GM18951 (cell line): ENCODE data around the gene RARRES2.

Experiments
- POLR2A ChIP-seq: IDR thresholded peaks from 4 replicates; pipeline ENCODE4 v1.6.1; 2011; ENCODE audit warnings: mild to moderate bottlenecking; ENCODE audit not compliant: insufficient read length, insufficient read depth; ENCODE audit errors: extremely low read depth
- in situ Hi-C: fragments of 300-500 bp; cut with MboI; formaldehyde crosslinking; loops from one replicate; pipeline ENCODE4 v1.12.0; 2022; ENCODE audit warnings: low sequenced_read_pairs, mixed read lengths, inconsistent platforms; ENCODE audit not compliant: unreplicated experiment

RARRES2 gene

GRCh38 chr7:150372271-150373048 lies 31.0 kb upstream of the RARRES2 start:
- TF ChIP-seq POLR2A, result no peak
- in situ Hi-C loops, result no loop called here

DNA sequence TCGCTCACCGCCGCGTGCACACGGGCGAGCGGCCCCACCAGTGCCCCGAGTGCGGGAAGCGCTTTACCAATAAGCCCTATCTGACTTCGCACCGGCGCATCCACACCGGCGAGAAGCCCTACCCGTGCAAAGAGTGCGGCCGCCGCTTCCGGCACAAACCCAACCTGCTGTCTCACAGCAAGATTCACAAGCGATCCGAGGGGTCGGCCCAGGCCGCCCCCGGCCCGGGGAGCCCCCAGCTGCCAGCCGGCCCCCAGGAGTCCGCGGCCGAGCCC lies 30.5 kb upstream of the RARRES2 start:
- TF ChIP-seq POLR2A, result no peak
- in situ Hi-C loops, result no loop called here

DNA sequence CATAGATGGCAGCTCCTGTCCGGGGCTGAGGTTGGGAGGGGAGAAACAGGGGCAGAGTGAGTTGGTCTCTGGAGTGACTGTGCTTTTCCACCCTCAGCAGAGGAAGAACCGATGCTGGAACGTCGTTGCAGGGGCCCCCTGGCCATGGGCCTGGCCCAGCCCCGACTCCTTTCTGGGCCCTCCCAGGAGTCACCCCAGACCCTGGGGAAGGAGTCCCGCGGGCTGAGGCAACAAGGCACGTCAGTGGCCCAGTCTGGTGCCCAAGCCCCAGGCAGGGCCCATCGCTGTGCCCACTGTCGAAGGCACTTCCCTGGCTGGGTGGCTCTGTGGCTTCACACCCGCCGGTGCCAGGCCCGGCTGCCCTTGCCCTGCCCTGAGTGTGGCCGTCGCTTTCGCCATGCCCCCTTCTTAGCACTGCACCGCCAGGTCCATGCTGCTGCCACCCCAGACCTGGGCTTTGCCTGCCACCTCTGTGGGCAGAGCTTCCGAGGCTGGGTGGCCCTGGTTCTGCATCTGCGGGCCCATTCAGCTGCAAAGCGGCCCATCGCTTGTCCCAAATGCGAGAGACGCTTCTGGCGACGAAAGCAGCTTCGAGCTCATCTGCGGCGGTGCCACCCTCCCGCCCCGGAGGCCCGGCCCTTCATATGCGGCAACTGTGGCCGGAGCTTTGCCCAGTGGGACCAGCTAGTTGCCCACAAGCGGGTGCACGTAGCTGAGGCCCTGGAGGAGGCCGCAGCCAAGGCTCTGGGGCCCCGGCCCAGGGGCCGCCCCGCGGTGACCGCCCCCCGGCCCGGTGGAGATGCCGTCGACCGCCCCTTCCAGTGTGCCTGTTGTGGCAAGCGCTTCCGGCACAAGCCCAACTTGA lies 29.9 kb upstream of the RARRES2 start:
- no peak for TF ChIP-seq POLR2A
- in situ Hi-C loops, result no loop called here

DNA sequence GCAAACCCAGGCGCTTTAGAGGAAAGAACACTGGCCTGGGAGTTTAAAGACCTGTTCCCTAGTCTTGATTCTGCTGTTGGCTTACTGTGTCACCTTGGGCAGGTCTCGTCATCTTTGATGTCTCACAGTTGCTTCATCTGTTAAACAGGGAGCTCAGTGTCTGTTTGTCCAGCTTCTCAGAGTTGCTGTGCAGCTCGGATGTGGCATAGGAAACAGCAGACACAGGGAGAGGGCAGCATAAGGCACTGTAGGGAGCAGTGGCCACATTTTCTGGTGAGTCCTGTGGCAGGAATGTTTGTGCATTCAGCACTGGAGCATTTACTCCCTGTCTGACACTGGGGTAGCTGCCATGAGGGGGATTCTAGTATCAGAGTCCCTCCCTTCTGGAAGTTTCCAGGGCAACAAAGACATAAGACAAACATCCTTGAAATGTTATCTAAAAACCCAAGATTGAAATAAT lies 29.2 kb upstream of the RARRES2 start:
- in situ Hi-C loops, result no loop called here
- TF ChIP-seq POLR2A, result no peak

DNA sequence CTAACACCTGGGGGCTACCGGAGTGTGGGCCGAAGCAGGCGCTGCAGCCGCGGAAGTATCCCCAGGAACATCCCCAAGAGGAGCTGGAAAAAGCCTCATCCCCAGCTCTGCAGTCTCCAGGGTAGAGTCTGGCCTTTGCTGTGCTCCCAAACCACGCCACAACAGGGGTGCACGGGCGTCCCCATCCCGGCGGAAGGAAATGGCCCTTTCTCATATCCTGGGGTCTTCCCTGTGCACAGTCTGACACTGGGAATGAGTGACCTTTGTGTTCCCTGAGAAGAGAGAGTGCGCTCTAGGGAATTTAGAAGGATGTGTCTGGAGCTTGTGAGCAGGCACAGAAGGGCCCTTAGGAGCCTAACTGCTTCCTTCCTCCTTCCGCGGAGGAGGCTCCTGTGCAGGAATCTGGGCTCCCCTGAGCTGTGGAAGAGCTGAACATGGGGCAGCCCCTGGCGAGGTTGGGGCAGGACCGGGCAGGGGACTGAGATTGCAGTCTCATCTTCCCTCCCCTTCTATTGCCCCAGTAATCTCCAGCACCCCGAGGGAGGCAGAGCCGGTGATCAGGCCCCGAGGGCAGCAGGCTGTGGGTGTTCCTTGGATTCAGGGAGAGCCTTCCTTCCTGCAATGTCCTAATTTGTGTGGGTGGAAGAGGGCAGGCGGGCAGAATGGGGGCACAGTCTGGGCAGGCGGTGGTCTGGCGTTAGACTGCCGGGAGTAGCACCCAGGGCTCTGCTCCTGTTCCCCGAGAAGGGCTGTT lies 28.5 kb upstream of the RARRES2 start:
- in situ Hi-C loops, result no loop called here

DNA sequence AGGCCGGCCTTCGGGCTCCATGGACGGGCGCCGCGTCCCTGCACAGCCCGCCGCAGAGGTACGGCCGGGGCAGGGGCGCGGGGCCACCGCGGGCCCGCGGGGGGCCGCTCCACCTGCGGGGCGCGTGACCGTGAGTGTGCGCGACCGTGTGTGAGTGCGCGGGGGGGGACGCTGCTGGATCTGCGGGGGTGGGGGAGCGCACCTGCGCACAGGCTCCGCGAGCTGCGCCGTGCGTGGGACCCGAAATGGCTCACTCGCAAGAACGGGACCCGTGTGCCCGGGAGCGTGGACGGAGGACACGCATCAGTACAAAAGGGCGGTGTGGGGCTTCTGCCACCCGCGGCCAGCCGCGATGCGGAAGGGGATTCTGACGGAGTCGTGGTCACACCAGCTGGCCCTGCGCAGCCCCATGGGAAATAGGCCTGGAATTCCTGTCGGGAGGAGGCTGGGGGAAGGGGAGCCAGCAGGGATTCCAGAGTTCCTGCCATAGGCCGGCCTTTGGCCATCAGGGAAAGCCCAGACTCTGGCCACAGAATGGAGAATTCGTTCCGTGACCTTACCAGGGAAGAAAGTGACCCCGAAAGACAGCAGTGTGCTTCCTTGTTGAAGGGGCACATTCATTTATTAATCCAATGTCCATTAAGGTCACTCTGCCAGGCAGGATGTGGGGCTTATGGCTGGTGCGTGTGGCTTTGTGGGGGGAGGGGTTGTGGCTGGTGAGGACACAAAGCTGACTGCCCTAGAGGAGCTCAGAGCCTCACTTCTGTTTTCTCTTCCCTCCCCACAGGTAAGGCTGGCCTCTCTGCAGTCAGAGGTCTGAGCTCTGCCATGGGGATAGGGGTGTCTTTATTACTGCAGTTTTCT lies 27.7 kb upstream of the RARRES2 start:
- in situ Hi-C loops, result no loop called here
- TF ChIP-seq POLR2A, result peak; percentile 57

More for the DNA sequence above, 28.5 kb upstream of the RARRES2 start:
- TF ChIP-seq POLR2A, result no peak

DNA sequence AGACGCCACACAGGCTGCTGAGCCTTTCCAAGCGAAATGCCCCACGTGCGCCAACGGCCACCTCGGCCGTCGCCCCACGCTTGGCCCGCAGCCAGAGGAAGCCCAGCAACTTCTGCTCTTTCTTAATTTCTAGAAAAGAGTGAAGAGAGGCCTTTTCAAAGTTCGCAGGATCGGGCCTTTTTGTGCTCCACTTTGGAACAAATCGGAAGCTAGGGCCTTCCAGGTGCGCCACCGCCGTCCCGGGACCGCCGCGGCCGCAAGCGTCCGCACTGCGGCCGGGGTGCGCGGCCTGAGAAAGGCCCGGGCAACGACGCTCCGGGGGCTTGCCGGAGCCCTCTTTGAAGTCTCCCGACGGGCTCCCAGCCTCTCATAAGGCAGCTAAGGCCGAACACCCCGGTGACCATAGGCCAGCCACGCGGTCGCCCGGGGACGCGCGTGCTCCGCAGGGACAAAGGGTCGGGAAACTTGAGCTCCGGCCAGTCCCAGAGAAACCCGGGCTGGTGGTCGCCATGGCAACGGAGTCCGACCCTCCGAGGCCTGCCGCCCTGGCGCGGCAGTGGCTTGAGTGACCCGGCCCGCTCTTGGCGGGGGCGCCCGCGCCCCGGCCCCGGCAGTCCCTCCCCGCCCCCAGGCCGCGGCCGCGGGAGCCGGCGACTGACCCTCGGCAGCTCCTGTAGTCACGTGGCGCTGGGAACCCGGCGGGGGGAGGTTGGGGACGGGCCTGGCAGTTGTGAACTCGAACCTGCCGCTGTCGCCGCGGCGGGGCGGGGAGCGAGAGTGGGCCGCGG lies 26.9 kb upstream of the RARRES2 start, which contains the start of gene REPIN1:
Gene REPIN1, plus strand, starts transcription at position 727 of the 788 bp plus-strand sequence. CDS start 890 bp downstream, outside the sequence.
- in situ Hi-C loops, result no loop called here
- peak; percentile 77 for TF ChIP-seq POLR2A

DNA sequence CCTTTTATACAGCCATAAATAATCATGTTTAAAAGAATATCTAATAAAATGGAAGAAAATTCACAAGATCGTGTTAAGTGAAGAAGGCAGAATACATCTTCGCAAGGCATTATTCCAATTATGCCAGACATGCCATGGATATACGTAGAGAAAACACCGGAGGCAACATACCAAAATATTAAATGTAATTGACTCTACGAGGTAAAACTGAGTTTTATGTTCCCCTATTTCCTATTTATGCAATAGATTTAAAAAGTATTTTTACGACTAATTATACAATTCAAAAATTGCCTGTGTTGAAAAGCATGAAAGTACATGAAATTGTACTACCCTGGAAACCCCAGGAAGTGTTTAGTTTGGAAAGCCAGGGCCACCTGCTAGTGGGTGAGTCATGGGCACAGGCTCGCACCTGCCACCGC lies 26.3 kb upstream of the RARRES2 start:
- no peak for TF ChIP-seq POLR2A

GRCh38 chr7:150365673-150366398 lies 24.4 kb upstream of the RARRES2 start:
- TF ChIP-seq POLR2A, result no peak
- in situ Hi-C loops, result no loop called here

More for the DNA sequence above, 26.3 kb upstream of the RARRES2 start:
- in situ Hi-C loops, result no loop called here

- in situ Hi-C loops, result no loop called here
- no peak for TF ChIP-seq POLR2A
These were observed 23.8 kb upstream of the RARRES2 start for GRCh38 chr7:150365194-150365593.

DNA sequence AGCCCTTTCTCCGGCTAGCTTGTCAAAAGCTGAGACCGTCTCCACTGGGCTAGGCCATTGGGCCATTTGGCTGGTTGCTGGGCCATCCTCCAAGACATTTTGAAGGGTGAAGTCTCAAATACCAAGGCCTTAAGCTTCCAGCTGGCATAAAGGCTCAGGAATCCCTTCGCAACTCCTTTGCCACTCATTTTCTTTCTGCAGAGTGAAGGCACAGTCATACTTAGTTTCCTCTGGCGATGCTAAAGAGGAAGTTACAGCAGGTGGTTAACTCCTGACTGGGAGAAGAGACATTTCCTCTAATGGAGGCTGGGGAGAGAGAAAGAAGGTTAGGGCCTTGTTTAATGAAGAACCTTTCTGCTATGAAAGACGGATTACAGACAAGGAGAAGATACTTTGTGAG lies 22.4 kb upstream of the RARRES2 start:
- TF ChIP-seq POLR2A, result no peak

More for the DNA sequence above, 22.4 kb upstream of the RARRES2 start:
- in situ Hi-C loops, result loop anchor here (5.0 kb wide), 1 partner anchor 48 kb away; no protein-coding TSS in a partner anchor
